HUDEP-2 (cell line): ENCODE data around the gene PLD5.
"Not testable (repeated sequence)": the region's sequence is repeated elsewhere in the genome, so short reads cannot be mapped to it uniquely, and the experiment has no call there.

Source experiments
- DNase-seq, 76 experiments: peaks; one replicate each; lab custom pipeline; 2025; ENCODE audit not compliant: unreplicated experiment in 76 of 76; lab: John Stamatoyannopoulos, UW

PLD5 gene

GRCh38 chr1:242428399-242429190 lies 95.9 kb downstream of the PLD5 start:
- no peak for DNase-seq

GRCh38 chr1:242427519-242427918 lies 97.0 kb downstream of the PLD5 start:
- DNase-seq = no peak

- no peak for DNase-seq
Measured at GRCh38 chr1:242426271-242426905, 98.1 kb downstream of the PLD5 start.

GRCh38 chr1:242425232-242425631 lies 99.3 kb downstream of the PLD5 start:
- DNase-seq = peak in 4 of 76 experiments; percentile 0 to 6 (median 2)

- DNase-seq = no peak
Measured at GRCh38 chr1:242416657-242417056, 107.8 kb downstream of the PLD5 start.

GRCh38 chr1:242412921-242413320 lies 111.6 kb downstream of the PLD5 start:
- DNase-seq = no peak

GRCh38 chr1:242411901-242412300 lies 112.6 kb downstream of the PLD5 start:
- no peak for DNase-seq

GRCh38 chr1:242405947-242406346 lies 118.5 kb downstream of the PLD5 start:
- DNase-seq = no peak

GRCh38 chr1:242404296-242404695 lies 120.2 kb downstream of the PLD5 start:
- DNase-seq = no peak

GRCh38 chr1:242402956-242403355 lies 121.5 kb downstream of the PLD5 start:
- no peak for DNase-seq

- DNase-seq = no peak
Measured at GRCh38 chr1:242401937-242402336, 122.6 kb downstream of the PLD5 start.

GRCh38 chr1:242398351-242398750 lies 126.1 kb downstream of the PLD5 start:
- no peak for DNase-seq

GRCh38 chr1:242391896-242392295 lies 132.6 kb downstream of the PLD5 start:
- DNase-seq = no peak

GRCh38 chr1:242376121-242376520 lies 148.4 kb downstream of the PLD5 start:
- DNase-seq = not testable (repeated sequence)

- DNase-seq = not testable (repeated sequence)
Measured at GRCh38 chr1:242350446-242350845, 174.1 kb downstream of the PLD5 start.

- no peak for DNase-seq
Measured at GRCh38 chr1:242349636-242350035, 174.9 kb downstream of the PLD5 start.

GRCh38 chr1:242330865-242331264 lies 193.6 kb downstream of the PLD5 start:
- not testable (repeated sequence) for DNase-seq

- not testable (repeated sequence) for DNase-seq
Measured at GRCh38 chr1:242327381-242327780, 197.1 kb downstream of the PLD5 start.

GRCh38 chr1:242321981-242322380 lies 202.5 kb downstream of the PLD5 start:
- not testable (repeated sequence) for DNase-seq

GRCh38 chr1:242318140-242318539 lies 206.4 kb downstream of the PLD5 start:
- no peak for DNase-seq

GRCh38 chr1:242314865-242315264 lies 209.6 kb downstream of the PLD5 start:
- DNase-seq = not testable (repeated sequence)

GRCh38 chr1:242314085-242314649 lies 210.3 kb downstream of the PLD5 start:
- not testable (repeated sequence) for DNase-seq
